Measurements from ENCODE around the gene TMTC2.
"Not testable (repeated sequence)": the region's sequence is repeated elsewhere in the genome, so short reads cannot be mapped to it uniquely, and the experiment has no call there.

TMTC2 gene

GRCh38 chr12:82845076-82845475 lies 158.4 kb downstream of the TMTC2 start:
- not testable (repeated sequence) for DNase-seq (ENCODE audit: low spot score)

- DNase-seq (ENCODE audit: low spot score), result no peak
Observed at GRCh38 chr12:82848845-82849244, 162.1 kb downstream of the TMTC2 start.

- DNase-seq (ENCODE audit: low spot score), result no peak
Observed at GRCh38 chr12:82852529-82852928, 165.8 kb downstream of the TMTC2 start.

- DNase-seq (ENCODE audit: low spot score), result no peak
Observed at GRCh38 chr12:82855872-82856271, 169.2 kb downstream of the TMTC2 start.

GRCh38 chr12:82857276-82857675 lies 170.6 kb downstream of the TMTC2 start:
- no peak for DNase-seq (ENCODE audit: low spot score)

GRCh38 chr12:82857911-82858533 lies 171.3 kb downstream of the TMTC2 start:
- DNase-seq (ENCODE audit: low spot score), result no peak

GRCh38 chr12:82858534-82858917 lies 171.8 kb downstream of the TMTC2 start:
- no peak for DNase-seq (ENCODE audit: low spot score)

- DNase-seq (ENCODE audit: low spot score), result no peak
Observed at GRCh38 chr12:82862069-82862841, 175.5 kb downstream of the TMTC2 start.

GRCh38 chr12:82862876-82863649 lies 176.4 kb downstream of the TMTC2 start:
- no peak for DNase-seq (ENCODE audit: low spot score)

GRCh38 chr12:82866227-82866775 lies 179.6 kb downstream of the TMTC2 start:
- DNase-seq (ENCODE audit: low spot score), result no peak

- no peak for DNase-seq (ENCODE audit: low spot score)
Observed at GRCh38 chr12:82866946-82867345, 180.2 kb downstream of the TMTC2 start.

- DNase-seq (ENCODE audit: low spot score), result no peak
Observed at GRCh38 chr12:82867762-82868500, 181.2 kb downstream of the TMTC2 start.

GRCh38 chr12:82870771-82871377 lies 184.2 kb downstream of the TMTC2 start:
- no peak for DNase-seq (ENCODE audit: low spot score)

GRCh38 chr12:82872088-82872487 lies 185.4 kb downstream of the TMTC2 start:
- no peak for DNase-seq (ENCODE audit: low spot score)

GRCh38 chr12:82873309-82873708 lies 186.6 kb downstream of the TMTC2 start:
- DNase-seq (ENCODE audit: low spot score), result no peak

- DNase-seq (ENCODE audit: low spot score), result no peak
Observed at GRCh38 chr12:82873951-82874350, 187.2 kb downstream of the TMTC2 start.

GRCh38 chr12:82874945-82875344 lies 188.2 kb downstream of the TMTC2 start:
- no peak for DNase-seq (ENCODE audit: low spot score)

GRCh38 chr12:82876075-82876474 lies 189.4 kb downstream of the TMTC2 start:
- DNase-seq (ENCODE audit: low spot score), result no peak

- DNase-seq (ENCODE audit: low spot score), result no peak
Observed at GRCh38 chr12:82877963-82878362, 191.3 kb downstream of the TMTC2 start.

- DNase-seq (ENCODE audit: low spot score), result no peak
Observed at GRCh38 chr12:82880442-82880901, 193.8 kb downstream of the TMTC2 start.

Measured in HuH-7.5 (cell line).